Vagina (tissue), 2 donors: ENCODE data around the gene SNX27. TPM values are rescaled to one million over a fixed set of nuclear protein-coding genes. Genes with fewer than 3 reads are reported as not detected.

ENCODE experiments used
- DNase-seq, 2 donors: peaks; one replicate each; pipeline ENCODE4 v3.0.0-alpha.2; 2017; ENCODE audit errors: extremely low spot score in 2 of 2
- H3K27ac ChIP-seq: fragments of 200-600 bp; sonication (generic); one replicate; pipeline ENCODE4 v1.5.1; 2019
- H3K27me3 ChIP-seq: fragments of 200-600 bp; sonication (generic); one replicate; pipeline ENCODE4 v1.5.1; 2019
- H3K36me3 ChIP-seq, 2 donors: fragments of 200-600 bp; sonication (generic); one replicate each; pipeline ENCODE4 v1.5.1; 2017 to 2019
- H3K4me1 ChIP-seq: fragments of 200-600 bp; sonication (generic); one replicate; pipeline ENCODE4 v1.5.1; 2019
- H3K4me3 ChIP-seq, 2 donors: fragments of 200-600 bp; sonication (generic); 1 replicate in 1 of 2; 2 replicates in 1 of 2; pipeline ENCODE4 v1.5.1; 2016 to 2019
- H3K9me3 ChIP-seq: fragments of 200-600 bp; sonication (generic); one replicate; pipeline ENCODE4 v1.5.1; 2019
- POLR2A ChIP-seq, 2 donors: fragments of 450-650 bp; IDR thresholded peaks; one replicate each; pipeline ENCODE4 v1.6.1; 2017; ENCODE audit warnings: antibody characterized with exemption in 2 of 2, mild to moderate bottlenecking in 2 of 2, moderate library complexity in 2 of 2
- POLR2AphosphoS5 ChIP-seq, 2 donors: sonication (generic); formaldehyde crosslinking; IDR thresholded peaks; one replicate each; pipeline ENCODE4 v1.9.0; 2017; ENCODE audit warnings: antibody characterized with exemption in 2 of 2, mild to moderate bottlenecking in 2 of 2, low read depth in 1 of 2; ENCODE audit not compliant: insufficient read depth in 1 of 2
- intact Hi-C: fragments of 100-400 bp; cut with DNase I; formaldehyde crosslinking; loops from one replicate; pipeline ENCODE4 v1.15.1; 2023
- total RNA-seq: library from RNA; depleted of rRNA; stranded (reverse); fragments of >200 nt; gene quantifications from one replicate; pipeline ENCODE4 v1.2.3, GENCODE V29; 2016
- TF ChIP-seq, protein P1 (sequence below), 3 experiments: fragments of 450-650 bp in 2 of 3; fragments of 200-600 bp in 1 of 3; sonication (generic) in 1 of 3; IDR thresholded peaks; one replicate each; pipeline ENCODE4 v1.5.1; 2017 to 2019; ENCODE audit warnings: antibody characterized with exemption in 3 of 3, mild to moderate bottlenecking in 2 of 3, moderate library complexity in 2 of 3

Gene SNX27
- total RNA-seq, 1 donor from 2014 or later = 50.6 TPM

DNA sequence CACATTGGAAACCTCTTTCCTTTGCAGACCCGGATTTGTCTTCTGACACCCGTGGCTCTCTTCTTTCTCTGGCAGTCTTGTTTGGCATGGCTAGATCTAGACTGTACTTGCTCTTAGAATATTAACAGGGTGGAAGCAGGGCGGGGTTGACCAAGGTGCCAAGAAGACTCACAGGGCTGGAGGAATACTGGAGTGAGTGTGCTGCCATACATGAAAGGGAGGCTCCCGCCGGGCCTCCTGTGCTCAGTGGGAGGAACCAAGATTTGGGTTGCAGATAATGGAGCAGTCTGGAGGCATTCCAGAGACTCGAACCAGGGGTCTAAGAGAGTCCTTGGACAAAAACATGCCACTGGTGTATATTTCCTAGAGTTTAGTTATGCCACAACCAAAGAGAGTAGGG, 27.6 kb upstream of the SNX27 start:
- DNase-seq = no peak
- peaks cover 33% of the 10 kb centered on the region for H3K4me1 ChIP-seq

DNA sequence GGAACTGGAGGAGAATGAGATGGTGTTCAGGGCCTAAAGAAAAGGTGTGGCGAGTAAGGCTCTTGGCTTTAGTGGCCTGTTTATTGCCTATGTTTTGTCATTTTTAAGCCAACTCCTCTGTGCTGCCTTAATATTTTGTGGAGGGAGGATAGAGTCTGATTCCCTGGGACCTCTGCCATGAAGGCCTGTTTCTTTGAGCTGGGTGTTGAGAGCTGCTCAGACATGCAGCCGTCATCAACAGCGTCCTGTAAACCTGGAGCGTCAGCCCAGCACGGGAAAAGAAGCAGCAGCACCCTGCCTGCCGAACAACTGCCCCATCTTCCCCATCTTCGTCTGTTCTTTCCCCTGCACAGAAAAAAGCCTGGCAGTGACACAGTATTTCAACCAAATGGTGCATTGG, 27.1 kb upstream of the SNX27 start:
- peaks cover 33% of the 10 kb centered on the region for H3K4me1 ChIP-seq
- H3K36me3 ChIP-seq = no peaks in the 10 kb centered on the region
- intact Hi-C loops = no loop called here
- H3K27me3 ChIP-seq = no peaks in the 10 kb centered on the region
- no peak for TF ChIP-seq POLR2AphosphoS5 (IDR thresholded peaks at IDR 0.05; ENCODE audit: insufficient read depth in 1 of 2, low read depth in 1 of 2)
- TF ChIP-seq, protein P1, sequence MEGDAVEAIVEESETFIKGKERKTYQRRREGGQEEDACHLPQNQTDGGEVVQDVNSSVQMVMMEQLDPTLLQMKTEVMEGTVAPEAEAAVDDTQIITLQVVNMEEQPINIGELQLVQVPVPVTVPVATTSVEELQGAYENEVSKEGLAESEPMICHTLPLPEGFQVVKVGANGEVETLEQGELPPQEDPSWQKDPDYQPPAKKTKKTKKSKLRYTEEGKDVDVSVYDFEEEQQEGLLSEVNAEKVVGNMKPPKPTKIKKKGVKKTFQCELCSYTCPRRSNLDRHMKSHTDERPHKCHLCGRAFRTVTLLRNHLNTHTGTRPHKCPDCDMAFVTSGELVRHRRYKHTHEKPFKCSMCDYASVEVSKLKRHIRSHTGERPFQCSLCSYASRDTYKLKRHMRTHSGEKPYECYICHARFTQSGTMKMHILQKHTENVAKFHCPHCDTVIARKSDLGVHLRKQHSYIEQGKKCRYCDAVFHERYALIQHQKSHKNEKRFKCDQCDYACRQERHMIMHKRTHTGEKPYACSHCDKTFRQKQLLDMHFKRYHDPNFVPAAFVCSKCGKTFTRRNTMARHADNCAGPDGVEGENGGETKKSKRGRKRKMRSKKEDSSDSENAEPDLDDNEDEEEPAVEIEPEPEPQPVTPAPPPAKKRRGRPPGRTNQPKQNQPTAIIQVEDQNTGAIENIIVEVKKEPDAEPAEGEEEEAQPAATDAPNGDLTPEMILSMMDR (IDR thresholded peaks at IDR 0.05) = no peak
- no peak for TF ChIP-seq POLR2A (IDR thresholded peaks at IDR 0.05)
- H3K4me3 ChIP-seq = no peak overlapping the region
- H3K9me3 ChIP-seq = no peaks in the 10 kb centered on the region
- DNase-seq = no peak
- H3K27ac ChIP-seq = peak overlapping the region; percentile 48

More for the DNA sequence above, 27.6 kb upstream of the SNX27 start:
- Histone ChIP-seq H3K27me3 (no peaks in the 10 kb centered on the region), H3K27ac (peak overlapping the region; percentile 48), H3K36me3 (no peaks in the 10 kb centered on the region), H3K4me3 (no peak overlapping the region), H3K9me3 (no peaks in the 10 kb centered on the region)
- intact Hi-C loops = no loop called here
- TF ChIP-seq POLR2A (IDR thresholded peaks at IDR 0.05) = no peak
- peak in 1 of 2 donors; percentile 34 for TF ChIP-seq POLR2AphosphoS5 (IDR thresholded peaks at IDR 0.05; ENCODE audit: insufficient read depth in 1 of 2, low read depth in 1 of 2)

DNA sequence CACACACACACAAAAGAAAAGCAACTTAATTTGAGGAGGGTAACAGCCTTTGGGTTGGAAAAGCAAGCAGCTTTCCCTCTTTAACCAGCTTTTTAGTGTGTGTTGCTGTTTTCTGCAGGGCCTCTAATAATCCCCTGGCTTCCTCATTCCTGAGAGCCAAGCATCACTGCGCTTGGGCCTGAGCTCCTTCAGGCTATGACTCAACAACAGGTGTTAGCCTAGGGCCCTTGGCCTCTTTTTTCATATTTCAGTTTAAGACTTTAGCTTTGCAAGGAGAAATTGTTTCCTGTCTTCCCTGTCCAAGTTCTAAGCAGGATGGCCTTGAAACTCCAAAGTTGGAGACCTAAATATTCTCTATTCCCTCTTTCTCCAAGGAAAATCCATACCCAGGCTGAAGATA, 26.2 kb upstream of the SNX27 start:
- no peak for DNase-seq
- Histone ChIP-seq H3K4me1 (peaks cover 33% of the 10 kb centered on the region), H3K4me3 (no peak overlapping the region), H3K27me3 (no peaks in the 10 kb centered on the region), H3K27ac (no peak overlapping the region), H3K36me3 (no peaks in the 10 kb centered on the region), H3K9me3 (no peaks in the 10 kb centered on the region)
- intact Hi-C loops = no loop called here
- TF ChIP-seq POLR2A (IDR thresholded peaks at IDR 0.05) = no peak
- TF ChIP-seq, protein P1 (IDR thresholded peaks at IDR 0.05) = no peak
- TF ChIP-seq POLR2AphosphoS5 (IDR thresholded peaks at IDR 0.05; ENCODE audit: insufficient read depth in 1 of 2, low read depth in 1 of 2) = no peak

DNA sequence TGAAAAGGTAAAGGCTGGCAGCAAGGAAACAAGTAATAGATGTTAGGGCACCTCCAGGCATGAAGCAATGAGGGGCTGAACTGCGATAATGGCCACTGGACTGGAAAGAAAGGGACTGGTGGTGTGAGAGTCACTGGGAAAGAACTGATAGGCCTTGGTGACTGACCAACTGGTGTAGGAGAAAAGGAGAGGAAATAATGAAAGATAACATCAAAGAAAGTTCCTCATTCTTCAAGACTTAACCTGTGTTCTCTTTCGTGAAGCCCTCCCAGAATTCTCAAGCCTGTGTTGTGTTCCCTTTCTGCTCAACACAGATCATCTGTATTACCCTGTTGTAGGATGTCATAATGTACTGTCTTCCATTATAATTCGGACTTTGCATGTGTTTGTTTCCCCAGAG, 20.9 kb upstream of the SNX27 start:
- H3K4me3 ChIP-seq = no peak overlapping the region
- TF ChIP-seq POLR2A (IDR thresholded peaks at IDR 0.05) (no peak), POLR2AphosphoS5 (IDR thresholded peaks at IDR 0.05; ENCODE audit: insufficient read depth in 1 of 2, low read depth in 1 of 2) (no peak)
- TF ChIP-seq, protein P1 (IDR thresholded peaks at IDR 0.05) = no peak
- no peaks in the 10 kb centered on the region for H3K9me3 ChIP-seq
- peaks cover 6% of the 10 kb centered on the region for H3K4me1 ChIP-seq
- H3K27me3 ChIP-seq = no peaks in the 10 kb centered on the region
- intact Hi-C loops = loop anchor here (5.0 kb wide), 1 partner anchor 141 kb away; no protein-coding TSS in a partner anchor
- H3K36me3 ChIP-seq = no peaks in the 10 kb centered on the region
- no peak for DNase-seq
- H3K27ac ChIP-seq = no peak overlapping the region

DNA sequence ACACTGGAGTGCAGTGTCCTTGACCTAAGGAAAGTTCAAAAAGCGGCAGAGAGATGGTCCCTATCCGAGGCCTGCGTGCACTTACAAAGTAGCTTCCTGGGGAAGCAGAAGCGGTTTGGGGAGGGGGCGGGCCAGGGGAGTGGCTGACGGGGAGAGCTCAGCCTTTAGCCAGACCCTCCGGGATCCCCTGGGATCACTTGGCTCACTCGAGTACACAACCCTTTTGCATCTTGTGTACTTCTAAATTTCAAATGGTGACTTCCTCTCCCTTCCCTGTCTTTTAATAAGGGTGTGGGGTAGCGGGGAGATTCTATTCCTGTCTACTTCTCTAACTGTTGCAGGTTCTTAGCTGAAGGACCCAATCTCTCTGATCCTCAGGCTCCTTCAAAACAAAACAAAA, 18.1 kb upstream of the SNX27 start:
- Histone ChIP-seq H3K27ac (no peak overlapping the region), H3K27me3 (no peaks in the 10 kb centered on the region), H3K9me3 (no peaks in the 10 kb centered on the region), H3K4me3 (no peak overlapping the region), H3K4me1 (no peaks in the 10 kb centered on the region), H3K36me3 (no peaks in the 10 kb centered on the region)
- no peak for DNase-seq
- intact Hi-C loops = loop anchor here (5.0 kb wide), 1 partner anchor 139 kb away; no protein-coding TSS in a partner anchor
- TF ChIP-seq, protein P1 (IDR thresholded peaks at IDR 0.05) = no peak
